ENCODE measurements around the gene TNFAIP8.

Gene TNFAIP8

DNA sequence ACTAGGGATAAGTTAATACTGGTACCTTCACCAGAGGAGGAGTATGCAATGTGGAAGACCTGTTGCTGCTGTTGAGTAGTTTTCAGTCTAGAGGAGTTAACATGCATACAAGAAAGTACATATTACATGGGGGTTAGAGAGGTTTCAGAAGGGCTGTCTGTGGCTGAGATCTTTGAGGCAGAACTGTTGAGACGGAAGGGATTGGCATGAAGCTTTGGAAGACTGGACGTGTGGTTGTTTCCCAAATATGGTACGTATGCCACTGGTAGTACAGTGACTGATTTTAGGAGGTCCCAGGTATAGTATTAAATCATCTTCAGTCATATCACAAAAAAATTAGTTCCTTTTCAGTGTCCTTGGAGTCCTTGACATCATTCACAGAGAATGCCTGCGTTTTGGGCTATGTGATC lies 17.6 kb downstream of the TNFAIP8 start:
- DNase-seq, result no peak

DNA sequence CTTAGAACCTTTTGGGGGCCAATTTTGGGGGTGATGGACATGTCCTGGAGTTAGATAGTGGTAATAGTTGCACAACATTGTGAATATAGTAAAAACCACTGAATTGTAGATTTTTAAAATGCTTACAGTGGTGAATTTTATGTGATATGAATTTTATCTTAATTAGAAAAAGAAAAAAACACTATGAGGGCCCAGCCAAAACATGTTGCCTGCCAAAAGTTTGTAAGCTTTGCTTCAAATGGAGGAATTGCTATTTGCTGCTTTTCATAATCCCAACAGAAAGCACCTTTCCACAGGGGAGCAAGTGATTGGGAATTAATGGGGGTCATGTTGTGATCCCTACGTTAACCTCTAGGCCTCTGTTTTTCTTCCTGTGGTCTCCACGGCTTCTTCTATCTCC lies 19.1 kb downstream of the TNFAIP8 start:
- no peak for DNase-seq

DNA sequence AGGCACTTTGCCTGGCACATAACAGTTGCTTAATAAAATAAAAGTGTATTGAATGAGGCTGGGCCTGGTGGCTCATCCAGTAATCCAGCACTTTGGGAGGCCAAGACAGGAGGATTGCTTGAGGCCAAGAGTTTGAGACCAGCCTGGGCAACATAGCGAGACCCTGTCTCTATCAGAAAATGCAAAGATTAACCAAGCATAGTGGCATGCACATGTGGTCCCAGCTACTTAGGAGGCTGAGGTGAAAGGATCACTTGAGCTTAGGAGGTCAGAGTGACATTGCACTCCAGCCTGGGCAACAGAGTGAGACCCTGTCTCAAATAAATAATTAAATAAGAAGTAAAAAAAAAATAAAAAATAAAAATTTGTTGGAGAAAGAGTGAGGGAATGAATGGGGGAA lies 21.2 kb downstream of the TNFAIP8 start:
- no peak for DNase-seq

DNA sequence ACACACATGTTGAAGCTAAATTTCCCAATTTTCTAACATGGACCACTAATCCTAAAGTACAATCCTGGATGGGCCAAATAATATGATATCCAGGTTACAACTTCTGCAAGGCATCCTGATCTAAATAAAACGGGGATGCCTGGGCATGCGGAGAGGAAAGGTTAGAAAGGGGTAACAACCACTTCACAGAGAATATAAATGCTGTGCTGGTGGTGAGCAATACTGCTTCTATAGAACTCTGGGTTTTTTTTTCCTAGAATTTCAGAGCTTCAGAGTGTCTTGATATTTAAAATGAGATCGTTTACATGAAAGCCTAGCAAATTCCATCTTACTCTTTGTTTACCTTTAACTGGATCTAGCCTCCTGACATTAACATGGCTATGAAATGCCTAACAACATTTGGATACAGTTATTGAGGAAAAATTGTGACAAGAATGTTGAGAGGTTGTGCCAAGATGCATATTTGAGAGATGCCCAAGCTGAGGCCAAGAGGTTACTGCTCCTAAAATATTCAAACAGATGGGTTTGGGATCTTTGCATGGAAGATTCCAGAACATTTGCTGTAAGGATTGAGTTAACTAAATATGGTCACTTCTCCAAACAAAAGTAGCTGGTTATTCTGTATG lies 22.4 kb downstream of the TNFAIP8 start:
- DNase-seq, result no peak

DNA sequence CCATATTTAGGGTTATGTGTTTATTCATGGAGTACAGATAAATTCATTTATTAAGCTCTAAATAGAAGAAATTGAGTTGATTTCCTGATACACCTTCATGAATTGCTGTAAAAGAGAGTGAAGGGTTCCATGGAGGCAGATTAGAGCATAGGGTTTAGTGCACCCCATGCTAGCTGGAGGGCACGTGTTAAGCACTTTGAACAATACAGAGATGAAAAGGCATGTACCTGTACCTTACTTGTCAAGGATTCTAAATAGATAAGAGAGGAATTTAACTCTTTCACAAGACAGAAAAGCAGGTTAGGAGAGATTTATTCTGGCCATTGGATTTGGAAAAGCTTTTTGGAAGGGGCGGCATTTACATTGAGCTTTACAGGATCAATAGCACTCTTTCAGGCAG lies 23.3 kb downstream of the TNFAIP8 start:
- DNase-seq, result no peak

DNA sequence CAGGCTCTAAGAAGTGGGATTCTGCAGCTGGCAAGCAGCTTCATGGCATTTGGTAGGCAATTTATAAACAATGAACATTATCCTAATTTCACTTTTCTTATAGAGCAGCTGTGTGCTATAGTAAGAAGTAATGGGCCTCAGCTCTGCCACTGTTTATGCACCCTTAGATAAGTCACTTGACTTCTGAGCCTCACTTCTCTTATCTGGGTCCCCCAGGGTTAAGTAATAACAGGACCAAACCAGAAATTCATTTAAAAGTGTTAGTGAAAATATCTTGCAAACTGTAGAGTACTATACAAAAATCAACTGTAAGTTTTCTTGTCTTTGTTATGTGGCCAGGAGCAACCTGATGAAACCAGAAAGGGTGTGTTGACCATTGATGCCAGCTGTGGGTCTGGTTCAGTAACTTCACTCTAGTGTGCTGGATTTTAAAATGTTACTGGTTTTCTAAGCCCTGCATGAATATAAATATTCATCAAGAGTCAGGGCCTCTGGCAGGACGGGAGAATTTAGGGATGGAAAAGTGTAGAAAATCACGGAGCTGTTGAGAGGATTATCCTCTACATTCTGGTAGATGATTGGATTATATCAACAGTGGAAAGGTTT lies 24.2 kb downstream of the TNFAIP8 start:
- no peak for DNase-seq

DNA sequence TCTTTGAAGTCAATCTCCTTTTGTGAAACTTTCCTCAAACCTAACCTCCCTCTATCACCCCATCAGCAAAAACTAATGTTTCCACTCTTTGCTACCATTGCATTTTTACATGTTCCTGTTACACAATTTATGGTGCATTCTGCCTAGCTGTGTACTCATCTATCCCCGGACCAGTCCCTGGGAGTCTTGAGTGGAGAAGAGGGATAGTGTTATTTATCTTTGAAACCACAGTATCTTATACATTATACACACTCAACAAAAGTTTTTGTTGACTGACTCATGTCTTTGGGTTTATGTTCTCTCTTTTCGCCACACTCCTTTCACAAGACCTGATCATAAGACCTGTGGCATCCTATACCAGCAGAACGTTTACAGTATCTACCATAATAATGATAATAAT lies 26.4 kb downstream of the TNFAIP8 start:
- no peak for DNase-seq

DNA sequence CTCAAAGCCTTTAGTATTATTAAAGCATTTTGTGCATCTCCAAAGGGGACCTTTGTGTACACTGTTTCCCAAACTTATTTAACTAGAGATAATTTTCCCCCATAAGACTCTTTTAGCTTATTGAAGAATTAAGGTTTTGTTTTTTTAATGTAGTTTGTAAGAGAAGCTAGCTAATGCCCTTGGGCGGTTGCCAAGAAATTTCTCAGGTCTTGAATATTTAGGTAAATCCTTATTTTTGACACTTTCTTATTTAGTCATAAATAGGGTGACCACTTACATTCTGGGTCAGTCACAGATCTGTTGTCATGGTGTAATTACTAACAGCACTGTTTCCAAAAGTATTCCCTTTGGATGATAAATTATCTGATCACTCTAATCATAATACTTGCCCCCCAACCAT lies 27.2 kb downstream of the TNFAIP8 start:
- no peak for DNase-seq

DNA sequence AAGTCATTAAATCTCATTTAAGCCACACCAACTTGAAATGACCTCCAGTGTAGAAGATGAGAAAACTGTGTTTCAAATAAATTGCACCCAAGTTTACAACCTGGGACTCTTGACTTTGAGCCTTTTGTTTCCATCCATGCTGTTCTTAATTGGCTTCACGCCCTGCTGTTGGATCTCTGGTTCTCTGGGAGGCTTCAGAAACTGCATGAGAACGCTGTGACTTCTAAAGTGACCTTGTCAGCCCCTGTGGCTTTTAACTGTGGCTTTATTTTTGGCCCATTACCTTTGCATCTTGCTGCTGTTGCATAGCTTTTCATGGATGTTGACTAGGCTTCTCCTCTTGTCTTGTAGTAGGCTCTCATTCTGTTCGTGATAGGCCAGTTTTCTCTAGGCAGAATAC lies 29.3 kb downstream of the TNFAIP8 start:
- no peak for DNase-seq

DNA sequence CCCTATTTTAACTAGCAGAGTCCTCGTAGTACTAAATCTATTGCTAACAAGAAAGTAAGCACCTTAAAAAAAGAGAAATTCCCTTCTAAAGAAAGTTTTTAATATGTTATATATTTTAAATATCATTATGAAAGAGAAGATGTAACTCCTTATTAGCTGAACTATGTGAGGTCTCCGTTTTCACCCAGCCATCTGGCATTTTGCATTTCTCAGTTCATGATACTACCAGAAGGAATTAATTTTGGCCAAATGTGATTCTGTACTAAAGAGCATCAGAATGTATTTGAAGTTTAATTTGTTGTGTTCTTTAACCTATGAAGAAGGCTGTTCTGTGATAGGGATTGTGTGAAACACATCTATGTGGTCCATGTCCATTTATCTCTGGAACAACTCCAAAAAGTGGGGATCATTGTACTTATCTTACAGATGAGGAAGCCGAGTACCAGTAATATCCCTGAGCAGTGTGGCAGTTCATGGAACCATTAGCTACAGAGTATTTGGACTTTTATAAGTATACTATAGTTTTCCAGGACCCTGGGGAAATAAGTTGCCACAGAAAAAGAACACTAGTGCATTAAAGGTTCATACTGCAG lies 29.8 kb downstream of the TNFAIP8 start:
- no peak for DNase-seq

DNA sequence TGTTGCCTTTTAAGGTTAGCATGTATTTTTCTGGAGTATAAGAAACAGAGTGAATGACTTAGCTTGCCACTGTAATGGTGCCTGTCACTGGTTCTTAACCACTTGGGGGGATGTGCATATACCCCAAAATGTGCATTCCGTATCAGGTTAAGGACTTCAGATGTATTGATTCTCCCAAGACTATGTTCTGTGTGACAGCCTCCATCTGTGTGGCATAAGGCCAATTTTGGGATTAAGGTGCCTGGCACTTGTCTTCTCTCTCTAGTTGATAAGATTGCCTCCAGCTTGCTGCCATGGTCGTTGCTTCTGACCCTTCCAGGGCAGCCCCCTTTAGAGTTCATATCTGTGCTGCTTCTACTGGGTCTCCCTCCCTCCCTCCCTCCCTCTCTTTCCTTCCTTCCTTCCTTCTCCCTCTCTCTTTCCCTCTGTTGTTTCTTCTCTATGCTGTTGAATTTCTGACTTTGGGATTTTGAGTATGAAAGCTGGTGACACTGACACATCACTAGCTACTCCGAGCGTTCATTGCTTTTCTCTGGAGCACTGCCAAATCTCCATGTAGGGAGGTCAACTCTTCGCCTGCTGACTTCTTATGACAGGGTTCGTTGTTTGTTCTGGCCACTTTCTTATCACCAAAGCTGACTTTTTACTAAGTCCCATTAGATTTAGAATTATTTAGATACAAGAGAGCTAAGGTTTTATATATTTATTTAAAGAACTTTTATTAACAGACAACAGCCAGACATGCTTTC lies 31.0 kb downstream of the TNFAIP8 start:
- no peak for DNase-seq

DNA sequence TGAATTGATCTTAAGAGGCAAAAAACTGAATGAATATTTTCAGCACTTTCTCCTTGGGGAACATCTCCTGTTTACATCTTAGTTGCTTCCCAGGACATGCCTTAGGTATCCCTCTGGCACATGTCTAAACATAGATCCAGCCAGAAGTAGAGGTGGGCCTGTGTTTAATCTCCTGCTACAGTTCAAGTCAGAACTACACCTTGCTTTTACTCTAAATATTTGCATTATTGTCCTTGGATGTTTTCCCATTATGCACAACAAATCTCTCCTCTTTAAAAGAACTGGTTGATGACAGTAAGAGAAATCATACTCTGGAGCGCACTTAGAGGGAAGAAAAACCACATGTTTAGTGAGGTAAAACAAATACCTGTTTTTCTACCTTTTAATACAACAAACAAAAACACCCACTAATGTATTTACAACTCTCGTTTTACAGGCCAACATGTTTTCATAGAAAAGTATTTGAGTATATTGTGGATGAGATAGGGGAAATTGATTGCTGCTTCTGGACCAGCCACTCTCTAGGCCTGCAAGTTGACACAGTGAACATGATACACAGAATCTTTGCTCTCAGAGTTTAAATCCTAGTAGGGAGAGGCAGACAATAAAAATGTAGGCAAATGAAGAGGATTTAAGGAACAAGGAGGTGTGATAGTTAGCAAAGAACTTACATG lies 32.3 kb downstream of the TNFAIP8 start:
- DNase-seq, result no peak

DNA sequence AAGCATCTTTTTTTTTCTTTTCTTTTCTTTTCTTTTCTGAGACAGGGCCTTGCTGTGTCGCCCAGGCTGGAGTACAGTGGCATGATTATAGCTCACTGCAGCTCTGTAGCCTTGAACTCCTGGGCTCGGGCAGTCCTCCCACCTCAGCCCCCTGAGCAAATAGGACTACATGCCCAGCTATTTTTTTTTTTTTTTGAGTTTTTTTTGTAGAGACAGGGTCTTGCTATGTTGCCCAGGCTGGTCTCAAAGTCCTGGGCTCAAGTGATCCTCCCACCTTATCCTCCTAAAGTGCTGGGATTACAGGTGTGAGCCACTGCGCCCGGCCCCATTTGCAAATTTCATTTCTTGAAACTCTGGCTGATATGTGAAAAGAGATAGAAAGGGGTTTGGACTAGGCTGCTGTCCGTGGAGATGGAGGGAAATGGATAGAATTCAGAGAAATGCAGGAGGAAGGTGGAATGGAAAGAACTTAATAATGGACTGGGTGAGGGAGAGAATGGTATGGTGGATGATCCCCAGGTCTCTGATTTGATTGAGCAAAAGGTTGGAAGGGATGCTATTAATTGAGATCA lies 32.9 kb downstream of the TNFAIP8 start:
- no peak for DNase-seq

DNA sequence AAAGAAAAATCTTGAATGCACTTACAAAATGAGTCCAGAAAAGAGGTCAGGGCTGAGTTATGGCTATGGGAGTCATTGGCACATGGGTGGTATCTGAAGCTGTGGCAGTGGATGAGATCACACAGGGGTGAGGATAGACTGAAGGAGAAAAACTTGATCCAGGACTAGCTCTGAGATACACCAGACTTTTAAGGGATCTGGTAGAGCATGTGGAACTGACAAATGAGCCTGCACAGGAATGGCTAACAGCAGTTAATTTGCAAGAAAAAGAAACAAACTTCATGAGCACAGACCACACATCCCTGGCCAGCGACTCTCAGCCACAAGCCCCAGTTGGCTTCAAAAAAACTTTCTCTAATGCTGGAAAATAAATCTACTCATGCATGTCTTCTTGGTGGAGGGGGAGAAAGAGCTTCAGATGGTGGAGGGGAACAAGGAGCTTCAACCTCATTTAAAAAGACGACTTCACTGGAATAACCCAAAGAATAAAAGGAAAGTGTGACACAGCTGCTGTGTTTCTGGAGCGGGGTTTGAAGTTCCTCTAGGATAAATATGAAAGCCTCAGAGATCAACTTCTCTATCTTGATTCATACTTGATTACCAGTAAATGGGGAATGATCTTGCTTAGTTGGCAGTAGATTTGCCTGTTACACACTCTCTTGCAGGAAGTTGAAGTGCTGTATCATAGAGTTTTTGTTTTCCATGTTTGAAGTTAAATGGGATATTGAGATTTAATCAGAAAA lies 33.6 kb downstream of the TNFAIP8 start:
- DNase-seq, result no peak

DNA sequence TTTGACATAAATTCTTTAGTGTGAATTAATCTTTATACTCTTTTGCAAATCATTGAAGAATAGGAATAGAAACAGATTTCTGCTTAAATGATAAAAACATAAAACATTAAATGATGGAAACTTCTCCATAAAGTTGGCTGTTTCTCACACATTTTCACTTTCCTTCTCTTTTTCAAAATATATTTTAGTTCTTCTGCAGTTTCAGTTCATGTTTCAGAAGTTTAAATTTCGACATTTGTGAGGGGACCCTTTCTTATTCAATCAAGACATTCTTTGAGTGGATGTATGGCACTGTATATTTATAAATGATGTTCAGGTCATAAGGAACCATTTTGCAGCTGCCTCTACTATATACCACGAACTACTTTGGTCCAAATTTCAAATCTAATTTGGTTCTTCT lies 34.6 kb downstream of the TNFAIP8 start:
- DNase-seq, result no peak

DNA sequence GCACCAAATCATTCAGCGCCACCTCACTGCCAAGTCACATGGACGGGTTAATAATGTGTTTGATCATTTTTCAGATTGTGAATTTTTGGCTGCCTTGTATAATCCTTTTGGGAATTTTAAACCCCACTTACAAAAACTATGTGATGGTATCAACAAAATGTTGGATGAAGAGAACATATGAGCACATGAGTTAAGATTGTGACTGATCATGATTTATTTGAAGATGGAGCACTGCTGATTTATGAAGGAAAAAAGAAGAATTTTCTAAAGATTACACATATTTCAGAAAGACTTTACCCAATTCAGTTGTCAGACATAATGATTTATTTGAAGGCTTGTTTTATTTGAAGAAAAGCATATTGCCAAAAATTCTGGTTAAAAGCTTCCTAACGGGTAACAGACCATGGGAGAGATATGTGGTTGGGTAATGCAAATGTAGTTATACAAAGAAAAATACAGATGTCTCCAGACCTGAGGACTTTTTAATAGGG lies 37.4 kb downstream of the TNFAIP8 start:
- no peak for DNase-seq

DNA sequence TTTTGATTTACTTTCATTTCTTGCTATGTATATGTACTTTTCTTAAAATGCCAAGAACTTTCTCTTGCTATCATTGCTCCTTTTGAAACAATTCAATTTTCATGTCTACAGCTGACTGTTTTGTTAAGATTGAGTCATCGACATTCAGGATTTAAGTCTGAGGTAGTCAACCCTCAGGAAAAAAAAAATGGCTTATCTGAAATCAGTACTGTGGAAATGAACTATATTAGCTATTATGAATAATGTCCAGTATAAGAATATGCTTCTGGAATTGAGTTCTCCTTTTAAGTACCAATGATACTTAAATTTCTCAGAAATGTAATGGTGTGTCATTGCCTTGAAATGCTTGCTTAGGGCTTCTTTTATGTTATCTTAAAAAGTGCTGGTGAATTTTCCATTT lies 37.9 kb downstream of the TNFAIP8 start:
- no peak for DNase-seq

DNA sequence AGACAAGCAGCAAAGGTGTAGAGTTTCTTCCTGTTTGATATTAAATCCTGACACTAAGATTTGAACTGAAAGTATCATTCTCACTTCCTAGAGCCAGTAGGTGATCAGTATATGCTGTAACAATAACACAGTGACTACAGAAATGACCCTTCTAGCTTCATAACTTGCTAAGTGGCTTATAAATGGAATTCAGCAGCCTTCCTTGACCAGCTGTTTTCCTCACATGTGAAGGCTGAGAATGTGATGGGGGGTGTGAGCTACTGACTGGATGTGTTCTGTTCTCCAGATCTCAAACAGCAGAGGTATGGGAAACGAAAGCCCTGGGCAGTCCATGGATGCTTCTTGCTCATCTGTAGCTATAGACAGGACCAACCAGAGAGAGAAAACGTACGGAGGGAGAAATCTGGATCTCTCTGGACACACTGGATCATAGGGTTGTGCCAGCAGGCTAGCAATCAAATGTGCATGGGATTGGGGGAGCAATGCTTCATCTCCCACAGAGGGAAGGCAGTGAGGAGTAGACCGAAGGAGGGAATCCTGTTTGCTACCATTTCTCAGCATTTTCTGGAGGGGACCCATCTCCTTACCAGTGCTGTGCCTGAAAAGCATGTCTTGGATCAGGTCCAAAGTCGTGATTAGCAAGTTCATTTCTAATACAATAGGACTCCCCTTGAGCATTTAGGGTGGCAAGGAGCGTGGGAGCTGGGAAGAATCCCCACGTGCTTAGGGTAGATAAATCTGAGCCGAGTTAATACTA lies 39.4 kb downstream of the TNFAIP8 start:
- DNase-seq, result no peak

DNA sequence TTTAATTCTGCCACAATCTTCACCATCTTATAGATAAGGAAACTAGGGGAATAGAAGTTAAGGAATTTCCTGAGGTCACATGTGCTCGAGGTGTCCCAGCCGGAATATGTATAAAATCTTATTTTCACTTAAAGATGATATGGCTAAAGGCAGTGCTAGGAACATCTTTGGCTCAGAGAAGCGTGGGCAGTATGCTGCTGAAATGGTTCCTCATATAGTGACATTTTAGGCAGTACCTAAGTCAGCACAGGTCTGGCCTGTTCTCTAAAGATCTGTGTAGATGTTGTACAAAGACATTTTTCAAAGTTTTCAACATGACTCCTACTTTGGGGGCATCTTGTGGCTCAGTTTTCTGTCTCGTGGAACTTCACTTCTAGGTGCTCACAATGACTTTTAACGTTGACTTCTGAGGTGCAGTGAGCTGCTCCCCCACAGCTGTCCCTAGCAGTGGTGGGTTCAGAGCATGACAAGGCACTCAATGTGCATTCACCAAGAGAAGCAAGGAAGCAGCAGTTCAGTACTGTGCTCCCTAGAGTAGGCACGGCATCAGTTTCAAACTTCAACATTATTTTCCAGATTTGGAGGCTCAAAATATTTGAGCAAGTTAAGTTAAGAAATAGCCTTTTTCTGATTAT lies 40.3 kb downstream of the TNFAIP8 start:
- DNase-seq, result no peak

DNA sequence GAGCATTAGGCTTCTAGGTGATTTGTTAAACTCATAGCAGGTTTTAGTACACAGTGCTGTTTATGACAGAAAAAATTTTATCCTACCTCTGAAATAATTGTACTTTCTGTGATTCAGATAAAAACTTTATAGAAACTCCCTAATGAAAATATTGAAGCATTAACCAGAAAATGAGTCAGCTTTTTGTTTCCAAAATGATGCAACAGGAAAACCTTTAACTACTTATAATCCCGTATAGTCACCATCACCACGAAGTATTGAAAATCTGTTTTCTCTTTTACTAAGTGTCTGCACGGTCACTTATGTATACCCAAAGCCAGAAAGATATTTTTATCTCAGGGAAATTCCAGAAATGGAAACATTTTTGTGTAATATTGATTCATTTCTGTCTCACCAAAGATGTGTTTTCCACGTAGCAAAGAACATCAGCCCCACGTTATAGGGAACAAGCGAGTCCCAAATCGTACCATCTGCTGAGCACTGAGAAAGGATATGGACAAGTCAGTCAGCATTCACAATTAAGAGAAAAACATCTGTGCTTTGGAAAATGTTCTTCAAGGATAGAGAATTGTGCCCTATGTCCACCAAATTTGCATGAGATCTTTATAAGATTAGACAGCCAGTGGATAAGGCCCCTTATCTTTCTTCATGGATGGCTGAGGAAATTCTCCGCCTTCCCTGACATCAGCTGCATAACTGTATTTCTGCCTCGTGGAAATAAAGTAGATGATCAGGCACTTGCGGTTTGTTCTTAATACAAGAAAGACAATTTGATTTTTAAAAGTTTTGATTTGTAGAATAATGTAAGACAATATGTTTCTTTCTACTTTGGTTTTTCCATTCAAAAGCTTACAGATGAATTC lies 41.9 kb downstream of the TNFAIP8 start:
- no peak for DNase-seq
